Measurements from ENCODE around the gene CACNB1.

The CACNB1 gene

GRCh38 chr17:39225308-39225958 is 28.0 kb upstream of the CACNB1 start, which contains the start of gene STAC2:
Gene STAC2 (minus strand): TSS chr17:39225945. CDS start chr17:39225502, 443 bp downstream.
- no peak for DNase-seq

GRCh38 chr17:39224778-39225307 is 27.4 kb upstream of the CACNB1 start:
- DNase-seq: no peak

GRCh38 chr17:39223907-39224777 is 26.7 kb upstream of the CACNB1 start:
- DNase-seq: no peak

GRCh38 chr17:39222866-39223834 is 25.7 kb upstream of the CACNB1 start:
- no peak for DNase-seq

- DNase-seq: no peak
Observed at GRCh38 chr17:39222151-39222550, 24.7 kb upstream of the CACNB1 start.

GRCh38 chr17:39221572-39221971 is 24.1 kb upstream of the CACNB1 start:
- DNase-seq: no peak

- DNase-seq: no peak
Observed at GRCh38 chr17:39219647-39220154, 22.2 kb upstream of the CACNB1 start.

- DNase-seq: no peak
Observed at GRCh38 chr17:39218906-39219305, 21.4 kb upstream of the CACNB1 start.

- no peak for DNase-seq
Observed at GRCh38 chr17:39217734-39218369, 20.4 kb upstream of the CACNB1 start.

- DNase-seq: no peak
Observed at GRCh38 chr17:39213852-39214251, 16.4 kb upstream of the CACNB1 start.

GRCh38 chr17:39212841-39213480 is 15.5 kb upstream of the CACNB1 start:
- DNase-seq: no peak

GRCh38 chr17:39212195-39212810 is 14.8 kb upstream of the CACNB1 start:
- DNase-seq: no peak

GRCh38 chr17:39210093-39210434 is 12.6 kb upstream of the CACNB1 start:
- DNase-seq: no peak

GRCh38 chr17:39209317-39210092 is 12.0 kb upstream of the CACNB1 start:
- no peak for DNase-seq

- DNase-seq: no peak
Observed at GRCh38 chr17:39208893-39209292, 11.4 kb upstream of the CACNB1 start.

GRCh38 chr17:39208136-39208535 is 10.7 kb upstream of the CACNB1 start:
- DNase-seq: no peak

GRCh38 chr17:39205112-39205526 is 7.7 kb upstream of the CACNB1 start:
- DNase-seq: no peak

GRCh38 chr17:39204245-39204644 is 6.8 kb upstream of the CACNB1 start:
- no peak for DNase-seq

- no peak for DNase-seq
Observed at GRCh38 chr17:39200957-39201510, 3.6 kb upstream of the CACNB1 start.
